DMS153 treated with DMSO at 0.1 percent for 48 hours (cell line): ENCODE measurements around the gene DBP.
A peak's percentile ranks its signal among the peaks of the same experiment; 100 is the strongest.
"Not testable (repeated sequence)": the region's sequence is repeated elsewhere in the genome, so short reads cannot be mapped to it uniquely, and the experiment has no call there.

Experiments
- DNase-seq: peaks from one replicate; lab custom pipeline; 2025; ENCODE audit not compliant: unreplicated experiment; lab: John Stamatoyannopoulos, UW

DBP gene

DNA sequence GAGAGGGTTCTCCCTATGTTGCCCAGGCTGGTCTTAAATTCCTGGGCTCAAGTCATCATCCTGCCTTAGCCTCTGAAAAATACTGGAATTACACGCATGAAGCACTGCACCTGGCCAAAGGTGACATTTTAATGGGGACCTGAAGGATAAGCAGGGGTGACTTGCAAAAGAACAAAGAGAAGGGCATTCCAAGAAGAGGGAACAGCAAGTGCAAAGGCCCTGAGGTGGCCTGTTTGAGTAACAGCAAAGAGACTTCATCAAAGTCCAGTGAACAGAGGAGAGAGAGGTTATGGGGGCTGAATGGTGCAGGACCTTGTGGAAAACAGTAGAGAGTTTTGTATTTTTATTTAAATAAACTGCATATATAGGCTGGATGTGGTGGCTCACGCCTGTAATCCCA is 4.7 kb upstream of the DBP start:
- no peak for DNase-seq

- DNase-seq = no peak
These were observed 2.5 kb upstream of the DBP start for GRCh38 chr19:48639483-48640375.

DNA sequence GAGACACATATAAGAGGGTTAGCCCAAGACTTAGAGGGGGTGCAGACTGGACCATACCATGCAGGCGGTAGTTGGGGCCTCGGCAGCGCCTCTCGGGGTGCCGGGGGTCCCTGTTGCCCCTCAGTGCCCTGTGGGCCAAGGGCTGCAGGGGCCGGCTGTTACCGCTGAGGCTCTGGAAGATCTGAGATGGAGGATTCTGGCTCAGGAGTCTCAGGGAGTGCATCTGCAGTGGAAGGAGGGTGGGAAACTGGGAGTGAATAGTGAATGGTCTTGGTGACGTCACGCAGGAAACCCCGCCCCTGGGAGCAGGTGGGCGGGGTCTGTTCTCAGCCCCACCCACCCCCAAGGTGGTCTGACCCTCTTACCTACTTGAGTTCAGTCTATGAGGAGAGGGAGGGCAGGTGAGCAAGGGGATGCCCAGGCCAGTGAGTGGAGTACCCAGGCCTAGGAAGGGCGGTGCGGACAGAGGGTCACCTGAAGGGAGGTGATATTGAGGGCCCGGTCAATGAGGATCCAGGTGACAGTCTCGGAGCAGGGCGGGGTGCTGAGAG is 1.7 kb upstream of the DBP start:
- DNase-seq = no peak

DNA sequence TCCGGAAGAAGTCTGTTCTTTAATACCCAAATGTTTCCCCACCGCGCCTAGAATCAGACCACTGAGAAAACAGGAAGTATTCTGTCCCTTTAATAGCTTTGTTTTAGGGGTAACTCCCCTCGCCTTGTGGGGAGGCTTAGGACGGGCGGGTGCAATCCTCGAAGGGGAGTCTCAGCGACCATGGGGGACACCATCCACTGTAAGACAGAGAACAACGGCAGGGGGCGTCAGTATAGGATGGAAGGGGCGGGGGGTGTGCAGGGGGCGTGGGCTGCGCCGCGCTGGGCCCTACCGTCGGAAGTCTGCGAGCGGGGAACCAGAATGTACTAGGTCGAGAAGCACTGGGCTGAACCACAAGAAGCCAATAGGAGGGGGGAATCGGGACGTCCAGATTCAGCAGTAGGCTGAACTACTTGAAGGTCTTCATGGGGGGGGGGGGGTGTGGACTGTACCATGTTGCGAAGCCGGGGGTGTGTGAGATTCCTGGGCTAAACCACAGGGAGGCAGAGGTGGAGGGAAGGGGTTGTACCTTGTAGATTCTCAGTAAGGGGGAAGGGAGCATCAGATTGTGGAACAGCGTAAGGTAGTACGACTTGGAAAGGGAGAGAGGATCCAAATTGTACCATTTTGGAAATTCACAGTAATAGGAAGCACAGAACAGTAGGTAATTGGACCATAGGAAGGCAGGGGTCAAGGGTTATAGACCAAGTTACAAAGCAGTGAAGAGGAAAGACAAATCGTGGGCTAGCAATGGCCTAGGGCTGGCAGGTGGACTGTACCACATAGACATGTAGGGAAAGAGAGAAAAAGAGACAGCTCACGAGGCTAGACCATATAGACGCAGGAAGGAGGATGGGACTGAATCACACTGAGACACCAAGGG is 1.0 kb upstream of the DBP start:
- peak; percentile 84 for DNase-seq

GRCh38 chr19:48637449-48637947 is 319 bp upstream of the DBP start:
- DNase-seq = peak; percentile 94

GRCh38 chr19:48635966-48636858 is 967 bp downstream of the DBP start:
- peak; percentile 30 for DNase-seq

GRCh38 chr19:48635263-48635965 is 1.8 kb downstream of the DBP start:
- DNase-seq = no peak

GRCh38 chr19:48634424-48635262 is 2.5 kb downstream of the DBP start:
- peak; percentile 86 for DNase-seq

- no peak for DNase-seq
These were observed 3.2 kb downstream of the DBP start for GRCh38 chr19:48634036-48634342.

DNA sequence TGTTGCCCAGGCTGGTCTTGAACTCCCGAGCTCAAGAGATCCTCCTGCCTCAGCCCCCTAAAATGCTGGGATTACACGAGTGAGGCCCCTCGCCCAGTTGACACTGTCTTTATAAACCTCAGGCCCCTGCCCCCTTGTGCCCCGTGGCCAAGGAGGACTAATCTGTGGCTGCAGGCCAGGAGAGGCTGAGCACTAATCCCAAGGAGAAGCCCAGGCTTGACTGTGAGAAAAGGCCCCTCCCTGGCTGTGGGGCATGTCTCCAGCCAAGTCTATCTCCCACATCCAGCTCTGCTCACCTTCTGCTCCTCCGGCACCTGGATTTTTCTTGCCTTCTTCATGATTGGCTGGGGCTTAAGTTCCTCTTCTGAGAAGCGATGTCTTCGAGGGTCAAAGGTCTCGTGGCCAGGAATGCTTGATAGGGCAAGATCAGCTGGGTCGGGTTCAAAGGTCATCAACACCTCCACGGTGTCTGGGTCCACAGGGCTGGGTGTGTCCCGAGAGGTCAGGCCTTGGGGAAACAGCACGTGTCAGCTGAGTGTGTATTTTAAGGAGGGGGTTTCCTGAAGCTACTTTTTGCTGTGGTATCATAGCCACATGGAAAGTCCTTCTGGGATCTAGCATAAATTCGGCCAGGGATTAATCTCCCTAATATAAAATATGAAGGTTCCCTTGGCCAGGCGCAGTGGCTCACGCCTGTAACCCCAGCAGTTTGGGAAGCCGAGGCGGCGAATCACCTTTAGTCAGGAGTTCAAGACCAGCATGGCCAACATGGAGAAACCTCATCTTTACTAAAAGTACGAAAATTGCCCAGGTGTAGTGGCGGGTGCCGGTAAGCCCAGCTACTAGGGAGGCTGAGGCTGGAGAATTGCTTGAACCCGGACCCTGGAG is 3.8 kb downstream of the DBP start:
- no peak for DNase-seq

DNA sequence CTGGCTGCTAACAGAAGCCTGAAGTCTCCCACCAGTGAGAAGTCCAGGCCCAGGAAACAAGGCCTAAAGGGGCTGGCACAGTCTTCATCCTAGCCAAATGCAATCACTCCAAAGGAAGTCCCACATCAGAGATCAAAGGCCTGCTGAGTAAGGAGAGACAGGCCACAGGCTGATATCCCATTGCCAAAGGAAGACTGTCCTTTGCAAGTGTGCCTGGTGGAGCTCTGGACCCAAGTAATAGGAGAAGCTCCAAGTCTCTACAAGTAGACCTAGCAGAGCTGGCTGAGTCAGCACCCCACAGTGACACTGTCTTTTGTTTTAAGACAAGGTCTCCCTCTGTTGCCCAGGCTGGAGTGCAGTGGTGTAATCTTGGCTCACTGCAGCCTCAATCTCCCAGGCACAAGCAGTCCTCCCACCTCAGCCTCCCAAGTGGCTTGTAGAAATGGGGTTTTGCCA is 4.5 kb downstream of the DBP start:
- DNase-seq = no peak

DNA sequence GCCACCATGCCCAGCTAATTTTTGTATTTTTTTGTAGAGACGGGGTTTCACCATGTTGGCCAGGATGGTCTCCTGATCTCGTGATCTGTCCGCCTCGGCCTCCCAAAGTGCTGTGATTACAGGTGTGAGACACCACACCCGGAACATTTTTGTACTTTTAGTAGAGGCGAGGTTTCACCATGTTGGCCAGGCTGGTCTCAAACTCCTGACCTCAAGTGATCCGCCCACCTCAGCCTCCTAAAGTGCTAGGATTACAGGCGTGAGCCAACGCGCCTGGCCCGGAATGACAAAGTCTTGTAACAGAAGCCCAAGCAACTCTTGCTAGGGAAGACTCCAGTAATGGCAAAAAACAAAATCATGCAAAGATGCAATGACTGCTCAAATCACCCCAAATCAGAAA is 4.9 kb downstream of the DBP start:
- DNase-seq = not testable (repeated sequence)

DNA sequence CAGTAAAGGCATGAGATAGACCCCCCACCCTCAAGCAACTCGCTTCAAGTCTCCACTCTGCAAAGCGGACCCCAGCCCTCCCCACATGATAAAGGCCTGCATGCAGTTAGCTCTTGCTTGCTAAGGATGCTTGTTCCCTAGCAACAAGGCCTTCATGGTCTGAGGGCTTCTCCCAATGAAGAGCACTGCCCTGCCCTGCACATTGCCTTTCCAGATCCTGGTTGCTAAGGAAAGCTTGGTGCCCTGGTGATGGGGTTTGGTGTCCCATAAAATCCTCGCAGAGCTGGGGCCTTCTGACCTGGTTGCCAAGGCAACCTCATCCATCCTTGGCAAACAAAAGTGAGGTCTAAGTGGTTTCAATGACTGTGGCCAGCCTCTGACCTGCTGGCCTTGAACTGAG is 6.0 kb downstream of the DBP start:
- no peak for DNase-seq

DNA sequence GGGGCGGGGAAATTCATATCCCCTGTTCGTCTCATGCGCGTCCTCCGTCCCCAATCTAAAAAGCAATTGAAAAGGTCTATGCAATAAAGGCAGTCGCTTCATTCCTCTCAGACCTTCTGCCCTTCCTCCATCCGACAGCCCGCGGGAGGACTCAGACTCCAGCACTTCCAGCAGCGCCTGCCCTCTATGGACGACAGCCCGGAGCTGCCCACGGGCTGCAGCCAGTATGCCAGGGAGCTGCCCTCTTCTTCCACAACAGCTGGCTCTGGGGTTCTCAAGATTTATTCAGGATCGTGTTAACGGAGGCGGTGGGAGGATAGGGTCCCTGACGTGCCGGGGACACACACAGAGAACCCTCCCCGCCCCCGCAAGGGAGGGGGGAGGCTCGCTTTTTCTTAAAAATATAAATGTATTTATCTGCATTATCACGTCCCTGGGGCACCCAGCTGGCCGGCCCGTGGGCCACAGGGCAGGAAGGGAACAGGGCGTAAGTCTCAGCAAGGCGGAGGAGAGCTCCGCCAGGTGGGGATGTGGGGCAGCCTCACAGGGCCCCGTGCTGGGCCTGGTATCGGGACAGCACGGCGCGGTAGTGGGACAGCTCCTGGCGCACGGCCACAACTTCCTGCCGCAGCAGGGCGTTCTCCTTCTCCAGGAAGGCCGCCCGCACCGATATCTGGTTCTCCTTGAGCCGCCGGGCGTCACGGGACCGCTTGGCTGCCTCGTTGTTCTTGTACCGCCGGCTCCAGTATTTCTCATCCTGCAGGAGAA is 6.7 kb downstream of the DBP start:
- DNase-seq = no peak

GRCh38 chr19:48629599-48630295 is 7.4 kb downstream of the DBP start:
- DNase-seq = peak; percentile 86

DNA sequence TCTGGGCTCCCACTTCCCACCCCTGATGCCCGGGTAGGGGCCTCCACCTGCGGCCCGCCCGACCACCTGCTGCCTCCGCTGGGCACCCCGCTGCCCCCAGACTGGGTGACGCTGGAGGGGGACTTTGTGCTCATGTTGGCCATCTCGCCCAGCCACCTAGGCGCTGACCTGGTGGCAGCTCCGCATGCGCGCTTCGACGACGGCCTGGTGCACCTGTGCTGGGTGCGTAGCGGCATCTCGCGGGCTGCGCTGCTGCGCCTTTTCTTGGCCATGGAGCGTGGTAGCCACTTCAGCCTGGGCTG is 7.9 kb downstream of the DBP start:
- DNase-seq = no peak
